22Rv1 (cell line): ENCODE results near the gene POLK.

Experiments used
- CTCF ChIP-seq: fragments of 450-650 bp; IDR thresholded peaks from 2 replicates; pipeline ENCODE4 v1.5.1; 2017; ENCODE audit warnings: mild to moderate bottlenecking
- ZFX ChIP-seq: fragments of 450-650 bp; IDR thresholded peaks from 2 replicates; pipeline ENCODE4 v1.6.1; 2017; ENCODE audit warnings: antibody characterized with exemption, borderline replicate concordance

DNA sequence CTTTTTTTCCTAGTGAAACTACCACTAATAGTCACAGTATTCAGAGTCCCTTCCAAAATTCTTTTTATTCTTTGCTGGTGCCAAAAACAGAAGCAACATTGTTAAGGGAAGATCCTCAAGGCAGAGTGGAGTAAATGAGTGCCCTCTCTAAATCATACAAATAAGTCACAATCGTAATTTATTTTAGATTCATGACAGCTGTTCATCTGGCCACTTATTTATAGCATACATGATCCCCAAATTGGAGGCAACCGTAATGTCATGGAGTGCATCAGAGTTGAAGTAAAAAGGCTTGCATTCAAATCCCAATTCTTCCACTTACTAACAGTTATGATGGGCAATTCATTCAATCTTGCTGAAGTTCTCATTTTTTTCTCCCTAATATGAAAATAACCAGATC, 33.4 kb downstream of the POLK start:
- no peak for TF ChIP-seq CTCF
- no peak for TF ChIP-seq ZFX
